ENCODE data around the gene SYTL2.

The SYTL2 gene

DNA sequence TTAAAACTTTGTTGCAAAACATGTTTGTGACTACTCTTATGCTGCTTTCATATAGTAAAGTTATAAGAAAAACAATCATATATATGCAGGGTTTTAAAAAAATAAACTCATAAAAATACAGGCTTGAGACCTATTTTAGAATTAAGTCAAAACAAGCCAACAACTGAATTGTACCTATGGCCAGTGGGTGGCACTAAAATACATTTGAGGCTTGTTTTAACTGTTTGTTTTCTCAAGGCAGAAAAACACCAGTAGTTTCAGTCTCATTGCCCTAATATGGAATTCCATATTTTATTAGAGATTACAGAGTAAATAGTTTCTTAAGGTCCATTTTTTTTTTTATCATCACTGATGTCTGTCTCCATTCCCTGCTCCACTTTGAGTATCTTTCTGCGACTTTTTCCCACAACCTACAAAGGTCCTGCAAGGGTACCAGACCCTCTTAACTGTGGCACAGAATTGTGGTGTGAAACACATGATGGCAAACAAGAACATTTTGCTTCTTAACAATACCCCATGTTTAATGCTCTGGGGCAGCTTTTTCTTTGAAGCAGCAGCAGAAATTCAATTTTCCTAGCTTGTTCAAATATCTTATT is 116.5 kb downstream of the SYTL2 start:
- POLR2A ChIA-PET (ENCODE audit: low non-redundant PET): no interaction called here
- no peak overlapping the region for H3K27ac ChIP-seq
- TF ChIP-seq CTCF (conservative IDR thresholded peaks at IDR 0.05; ENCODE audit: low read depth): peak; percentile 52
- CTCF ChIA-PET: interaction anchor here (0.8 to 1.4 kb wide), 4 partner anchors 9 to 298 kb away, joined by 3 to 5 read pairs (median 4); no protein-coding TSS in a partner anchor
- DNase-seq (ENCODE audit: low spot score): peak; percentile 39

DNA sequence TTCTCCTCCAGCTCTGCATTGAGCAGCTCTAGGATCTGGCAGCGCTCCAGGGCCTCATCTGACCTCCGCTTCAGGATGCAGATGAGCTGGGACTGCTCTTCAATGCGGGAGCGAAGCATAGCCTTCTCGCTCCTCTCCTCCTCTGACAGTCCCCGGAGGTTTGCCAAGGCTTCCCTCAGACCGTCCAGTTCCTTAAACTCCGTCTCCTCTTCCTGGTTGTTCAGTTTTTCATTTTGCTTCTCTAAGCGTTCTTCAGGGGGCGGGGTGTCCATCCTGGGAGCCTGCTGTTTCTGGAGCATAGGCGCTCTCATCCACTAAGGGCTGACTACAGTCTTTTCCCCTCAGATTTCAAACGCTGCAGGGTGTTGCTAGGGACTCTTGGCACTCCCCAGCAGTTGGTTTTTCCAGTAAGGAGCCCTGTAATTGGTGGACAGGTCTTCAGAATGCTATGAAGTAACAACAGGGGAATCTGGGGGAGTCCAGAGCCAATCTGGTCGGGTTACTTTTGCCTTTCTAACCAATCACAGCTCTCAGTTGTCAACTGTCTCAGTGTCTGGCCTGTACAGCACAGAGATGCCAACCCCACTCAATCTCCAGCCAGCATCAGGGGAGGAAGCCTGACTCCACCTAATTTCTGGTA is 125.0 kb downstream of the SYTL2 start, which contains the start of gene CCDC89:
Gene CCDC89, minus strand, starts transcription at position 376 of the 640 bp plus-strand sequence. Its CDS starts 65 bp downstream, at position 311.
- H3K27ac ChIP-seq: no peak within 1 kb of the TSS
- no peak for DNase-seq (ENCODE audit: low spot score)
- no peak for TF ChIP-seq CTCF (conservative IDR thresholded peaks at IDR 0.05; ENCODE audit: low read depth)
- CTCF ChIA-PET: interaction anchor here (0.6 to 0.9 kb wide), 2 partner anchors 9 to 169 kb away, joined by 3 read pairs; no protein-coding TSS in a partner anchor
- POLR2A ChIA-PET (ENCODE audit: low non-redundant PET): no interaction called here

DNA sequence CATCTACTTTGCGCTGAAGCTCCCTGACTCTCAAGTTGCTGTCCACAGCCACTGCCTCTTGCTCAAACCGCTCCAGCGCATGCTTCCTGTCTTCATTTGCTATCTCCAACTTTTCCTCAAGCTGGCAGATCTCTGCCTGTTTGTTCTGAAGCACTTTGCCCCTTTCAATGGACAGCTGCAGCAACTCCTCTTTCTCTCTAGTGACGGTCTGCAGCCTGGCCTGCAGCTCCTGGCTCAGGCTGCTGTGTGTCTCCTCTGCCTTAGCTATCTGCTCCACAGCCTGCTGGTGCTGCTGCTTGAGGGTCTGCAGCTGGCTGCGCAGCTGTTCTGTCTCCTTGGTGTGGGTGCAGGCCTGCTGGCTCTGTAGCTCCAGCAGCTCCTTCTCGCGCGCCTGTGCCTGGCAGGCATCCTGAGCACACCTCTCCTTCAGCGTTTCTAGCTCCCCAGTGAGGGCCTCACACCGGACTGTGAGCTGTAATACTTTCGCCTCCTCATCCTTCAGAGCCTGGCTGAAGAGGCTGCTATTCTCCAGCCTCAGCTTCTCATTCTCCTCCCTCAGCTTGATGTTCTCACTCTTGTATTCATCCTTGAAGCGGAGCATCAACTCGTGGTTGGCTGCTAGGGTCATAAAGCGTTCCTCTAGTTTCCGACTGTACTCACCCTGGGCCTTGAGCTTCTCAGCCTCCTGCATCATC is 125.7 kb downstream of the SYTL2 start:
- POLR2A ChIA-PET (ENCODE audit: low non-redundant PET): no interaction called here
- CTCF ChIA-PET: interaction anchor here (0.6 to 0.9 kb wide), 2 partner anchors 10 to 806 kb away, joined by 3 to 4 read pairs; no protein-coding TSS in a partner anchor
- no peak overlapping the region for H3K27ac ChIP-seq
- no peak for TF ChIP-seq CTCF (conservative IDR thresholded peaks at IDR 0.05; ENCODE audit: low read depth)
- no peak for DNase-seq (ENCODE audit: low spot score)

DNA sequence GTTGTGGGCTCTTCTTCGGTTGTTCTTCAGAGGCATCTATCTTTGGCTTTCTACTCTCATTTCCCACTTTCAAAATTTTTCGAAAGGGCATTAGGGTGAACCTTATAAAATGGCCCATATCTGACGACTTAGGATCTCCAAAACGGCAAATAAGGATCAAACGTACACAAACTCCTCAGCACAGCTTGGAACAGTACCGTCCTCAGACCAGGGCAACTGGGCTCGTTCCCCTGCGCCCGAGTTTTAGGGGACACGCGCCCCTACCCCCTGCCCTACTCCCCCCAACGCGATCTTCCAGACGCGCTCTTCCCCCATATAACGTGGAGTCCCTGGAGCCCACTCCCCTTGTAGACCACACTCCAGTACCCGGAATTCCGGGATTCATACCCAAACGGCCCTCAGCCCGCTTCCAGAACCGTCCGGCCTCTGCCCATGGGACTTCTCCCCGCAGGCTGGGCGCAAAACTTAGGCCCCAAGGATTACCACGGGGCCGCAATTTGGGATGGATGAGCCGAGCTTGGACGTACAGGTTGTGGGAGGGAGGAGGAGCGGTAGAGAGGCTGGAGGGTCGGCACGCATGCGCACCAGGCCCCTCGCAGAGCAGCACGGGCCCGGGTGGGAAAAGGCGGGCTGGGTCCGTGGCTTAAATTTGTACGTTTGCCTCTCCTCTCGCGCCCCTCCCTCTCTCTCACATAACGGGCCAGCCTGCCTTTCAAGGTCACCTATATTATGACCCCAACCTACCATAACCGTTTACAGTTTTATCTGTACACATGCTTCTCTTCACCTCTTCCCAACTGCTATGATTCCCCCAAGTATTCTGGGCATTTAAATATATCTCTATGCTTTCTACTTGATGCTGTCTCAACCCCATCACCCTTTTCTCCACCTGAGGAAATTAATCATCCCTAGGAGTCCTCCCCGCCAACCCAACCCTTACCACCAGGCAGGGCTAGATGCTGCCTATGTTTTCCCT is 128.3 kb downstream of the SYTL2 start:
- TF ChIP-seq CTCF (conservative IDR thresholded peaks at IDR 0.05; ENCODE audit: low read depth): no peak
- H3K27ac ChIP-seq: no peak overlapping the region
- POLR2A ChIA-PET (ENCODE audit: low non-redundant PET): no interaction called here
- DNase-seq (ENCODE audit: low spot score): no peak
- CTCF ChIA-PET: interaction anchor here (1.3 kb wide), 1 partner anchor 12 kb away, joined by 4 read pairs; no protein-coding TSS in a partner anchor

- ChIA-PET CTCF (no interaction called here), POLR2A (ENCODE audit: low non-redundant PET) (no interaction called here)
- no peak for DNase-seq (ENCODE audit: low spot score)
- no peak for TF ChIP-seq CTCF (conservative IDR thresholded peaks at IDR 0.05; ENCODE audit: low read depth)
- H3K27ac ChIP-seq: no peak overlapping the region
These were observed 130.0 kb downstream of the SYTL2 start for GRCh38 chr11:85680897-85681296.
